SK-N-SH (cell line): ENCODE data around the gene KRTAP9-3. TPM values are rescaled to one million over a fixed set of nuclear protein-coding genes. Genes with fewer than 3 reads are reported as not detected.
"Not testable (repeated sequence)": the region's sequence is repeated elsewhere in the genome, so short reads cannot be mapped to it uniquely, and the experiment has no call there.

Source experiments
- CTCF ChIA-PET: fragments of 300-600, 350-600 bp; formaldehyde crosslinking; extraction: SDS; loops from one replicate; lab custom pipeline; 2021; lab: Yijun Ruan, JAX
- POLR2A ChIA-PET: fragments of 350-600 bp; sonication (Branson Sonifier 250); formaldehyde crosslinking; extraction: SDS; loops from one replicate; lab custom pipeline; 2020; ENCODE audit warnings: antibody characterized with exemption, inconsistent platforms; lab: Yijun Ruan, JAX
- DNase-seq: peaks from one replicate; pipeline ENCODE4 v3.0.0; 2012
- H2AFZ ChIP-seq: fragments of 200-600 bp; sonication (generic); 2 replicates; pipeline ENCODE4 v1.8.1; 2016; ENCODE audit warnings: antibody characterized with exemption, mild to moderate bottlenecking, low read depth
- H3F3A ChIP-seq: fragments of 200-600 bp; sonication (generic); replicated peaks from 2 replicates; pipeline ENCODE3; 2016; ENCODE audit warnings: antibody characterized with exemption, mild to moderate bottlenecking; ENCODE audit not compliant: insufficient read depth
- H3K27ac ChIP-seq, 2 experiments: fragments of 200-500 bp in 1 of 2; fragments of 200-600 bp in 1 of 2; sonication (Bioruptor generic) in 1 of 2; sonication (generic), shearing (Covaris generic) in 1 of 2; 2 replicates each; pipeline versions ENCODE4 v1.5.1 to v1.6.1; 2014 to 2016; ENCODE audit warnings: low read depth in 2 of 2, inconsistent platforms in 1 of 2, low read length in 1 of 2, mild to moderate bottlenecking in 1 of 2, mixed read lengths in 1 of 2
- H3K27me3 ChIP-seq: fragments of 200-600 bp; sonication (generic), shearing (Covaris generic); 2 replicates; pipeline ENCODE4 v1.6.1; 2016; ENCODE audit warnings: mixed run types; ENCODE audit not compliant: insufficient read depth
- H3K36me3 ChIP-seq, 2 experiments: fragments of 200-500 bp in 1 of 2; fragments of 200-600 bp in 1 of 2; sonication (Bioruptor generic) in 1 of 2; sonication (generic) in 1 of 2; replicated peaks in 1 of 2; 2 replicates each; pipeline versions ENCODE3 to v1.5.1; 2014 to 2016; ENCODE audit warnings: low read length in 1 of 2, mild to moderate bottlenecking in 1 of 2; ENCODE audit not compliant: insufficient read depth in 2 of 2, control insufficient read depth in 1 of 2
- H3K4me1 ChIP-seq, 2 experiments: fragments of 200-500 bp in 1 of 2; fragments of 200-600 bp in 1 of 2; sonication (Bioruptor generic) in 1 of 2; sonication (generic), shearing (Covaris generic) in 1 of 2; 2 replicates each; pipeline versions ENCODE4 v1.5.1 to v1.6.1; 2014 to 2016; ENCODE audit warnings: low read depth in 1 of 2, low read length in 1 of 2, mixed run types in 1 of 2; ENCODE audit not compliant: insufficient read depth in 2 of 2, control insufficient read depth in 1 of 2
- H3K4me2 ChIP-seq: fragments of 200-600 bp; sonication (generic), shearing (Covaris generic); 2 replicates; pipeline ENCODE4 v1.6.1; 2017; ENCODE audit warnings: mixed run types
- H3K4me3 ChIP-seq, 2 experiments: fragments of 200-500 bp in 1 of 2; fragments of 200-600 bp in 1 of 2; sonication (Bioruptor generic) in 1 of 2; sonication (generic), shearing (Covaris generic) in 1 of 2; 2 replicates each; pipeline versions ENCODE4 v1.5.1 to v1.8.1; 2014 to 2016; ENCODE audit warnings: low read depth in 2 of 2, inconsistent platforms in 1 of 2, low read length in 1 of 2, mild to moderate bottlenecking in 1 of 2, mixed read lengths in 1 of 2, moderate library complexity in 1 of 2
- H3K79me2 ChIP-seq: fragments of 200-600 bp; sonication (generic); 2 replicates; pipeline ENCODE4 v1.8.1; 2017; ENCODE audit warnings: mild to moderate bottlenecking; ENCODE audit not compliant: insufficient read depth
- H3K9ac ChIP-seq: fragments of 200-600 bp; sonication (generic); 2 replicates; pipeline ENCODE4 v1.6.1; 2017; ENCODE audit warnings: mixed run types
- H3K9me2 ChIP-seq: fragments of 200-600 bp; sonication (generic); 2 replicates; pipeline ENCODE4 v1.6.1; 2017; ENCODE audit warnings: mixed run types
- H3K9me3 ChIP-seq: fragments of 200-600 bp; sonication (generic); 2 replicates; pipeline ENCODE4 v1.6.1; 2017; ENCODE audit warnings: mixed run types, mild to moderate bottlenecking, moderate library complexity
- H4K20me1 ChIP-seq: fragments of 200-600 bp; sonication (generic); 2 replicates; pipeline ENCODE4 v1.6.1; 2017; ENCODE audit warnings: mild to moderate bottlenecking, mixed run types; ENCODE audit not compliant: insufficient read depth
- EP300 ChIP-seq, 2 experiments: IDR thresholded peaks; 2 replicates each; pipeline versions ENCODE4 v1.4.0 to v1.6.1; 2012; ENCODE audit warnings: borderline replicate concordance in 1 of 2, low read depth in 1 of 2, low read length in 1 of 2
- FOXJ3 ChIP-seq: sonication (generic); formaldehyde crosslinking; IDR thresholded peaks from 2 replicates; pipeline ENCODE4 v1.5.1; 2020; ENCODE audit warnings: mild to moderate bottlenecking, missing genetic modification reagents
- IRF3 ChIP-seq: fragments of 150-350 bp; IDR thresholded peaks from 2 replicates; pipeline ENCODE4 v1.6.1; 2016; ENCODE audit warnings: mild to moderate bottlenecking, low read depth, low read length
- MEF2A ChIP-seq: IDR thresholded peaks from 2 replicates; pipeline ENCODE4 v1.4.0; 2012; ENCODE audit warnings: low read depth, borderline replicate concordance
- MXI1 ChIP-seq: IDR thresholded peaks from 2 replicates; pipeline ENCODE4 v1.6.1; 2012; ENCODE audit warnings: mild to moderate bottlenecking, low read depth, low read length, improper control_type of control experiment
- NFIC ChIP-seq: IDR thresholded peaks from 2 replicates; pipeline ENCODE4 v1.4.0; 2012; ENCODE audit warnings: borderline replicate concordance
- POLR2AphosphoS5 ChIP-seq: IDR thresholded peaks from 2 replicates; pipeline ENCODE4 v1.6.1; 2012; ENCODE audit warnings: low read depth, low read length
- RAD21 ChIP-seq: IDR thresholded peaks from 2 replicates; pipeline ENCODE4 v1.6.1; 2012; ENCODE audit warnings: mild to moderate bottlenecking, low read length
- RXRA ChIP-seq: IDR thresholded peaks from 2 replicates; pipeline ENCODE4 v1.4.0; 2012; ENCODE audit warnings: low read depth, mild to moderate bottlenecking, borderline replicate concordance
- SMC3 ChIP-seq: IDR thresholded peaks from 2 replicates; pipeline ENCODE4 v1.6.1; 2012; ENCODE audit warnings: low read depth, low read length, improper control_type of control experiment
- TCF12 ChIP-seq: IDR thresholded peaks from 2 replicates; pipeline ENCODE4 v1.4.0; 2012
- USF1 ChIP-seq: IDR thresholded peaks from 2 replicates; pipeline ENCODE4 v1.4.0; 2012; ENCODE audit warnings: low read depth, borderline replicate concordance
- WGBS: methylation state at CpG from one replicate; pipeline ENCODE4 v1.1.6; 2017; ENCODE audit warnings: low lambda C conversion rate; 5-methylcytosine and 5-hydroxymethylcytosine counted together
- polyA plus RNA-seq, 3 experiments: library from polyadenylated mRNA; depleted of rRNA; stranded (reverse); fragments of >200 nt; gene quantifications; 2 replicates each; pipeline ENCODE4 v1.2.3, GENCODE V29; 2012

Gene KRTAP9-3
- polyA plus RNA-seq, 1 of the 3 experiments (the other 2 are of a cell fraction), result not detected

- H3K36me3 ChIP-seq, H3F3A ChIP-seq, H3K27ac ChIP-seq, H3K4me1 ChIP-seq, H3K9ac ChIP-seq, H3K4me3 ChIP-seq, H3K4me2 ChIP-seq, H4K20me1 ChIP-seq, POLR2A ChIA-PET, CTCF ChIA-PET, H2AFZ ChIP-seq, DNase-seq, H3K79me2 ChIP-seq, H3K9me2 ChIP-seq, H3K9me3 ChIP-seq: not testable (repeated sequence)
- H3K27me3 ChIP-seq, result peaks cover 12% of the 10 kb centered on the region; the same call in 1 of the 2 replicates
- 6% methylated on average over 2 of the region's 3 CpGs for WGBS
These were observed 5.7 kb downstream of the KRTAP9-3 start, which contains the start of gene KRTAP9-8 for GRCh38 chr17:41237949-41238437. Gene KRTAP9-8, plus strand, starts transcription at chr17:41237999. Its CDS starts 53 bp downstream, at chr17:41238052.

GRCh38 chr17:41246995-41247787, 14.9 kb downstream of the KRTAP9-3 start:
- POLR2A ChIA-PET, H3K9me3 ChIP-seq, CTCF ChIA-PET: not testable (repeated sequence)

GRCh38 chr17:41249637-41250240, 17.5 kb downstream of the KRTAP9-3 start, which contains the start of gene KRTAP9-4:
Gene KRTAP9-4, plus strand, starts transcription at chr17:41249687. Its CDS starts 34 bp downstream, at chr17:41249721.
- WGBS, result no CpG with 5 or more reads among the region's 2 CpGs
- H3K36me3 ChIP-seq, H3K79me2 ChIP-seq, H3K9me2 ChIP-seq, H4K20me1 ChIP-seq, DNase-seq, H3F3A ChIP-seq, H3K4me1 ChIP-seq, H3K4me2 ChIP-seq, H2AFZ ChIP-seq, POLR2A ChIA-PET, H3K9ac ChIP-seq, H3K27ac ChIP-seq, H3K4me3 ChIP-seq, H3K9me3 ChIP-seq, CTCF ChIA-PET: not testable (repeated sequence)
- peaks cover 30% of the 10 kb centered on the region for H3K27me3 ChIP-seq

More at GRCh38 chr17:41246995-41247787, 14.9 kb downstream of the KRTAP9-3 start:
- peaks cover 14% of the 10 kb centered on the region for H3K27me3 ChIP-seq
- H3K9me2 ChIP-seq, DNase-seq, H3K4me2 ChIP-seq, H3K79me2 ChIP-seq, H3F3A ChIP-seq, H3K4me3 ChIP-seq, H4K20me1 ChIP-seq, H3K4me1 ChIP-seq, H3K9ac ChIP-seq, H3K27ac ChIP-seq, H2AFZ ChIP-seq, H3K36me3 ChIP-seq: not testable (repeated sequence)
- 7% methylated on average over 2 of the region's 2 CpGs for WGBS

GRCh38 chr17:41251261-41251660, 19.0 kb downstream of the KRTAP9-3 start:
- Histone ChIP-seq H3K4me3 (no peak overlapping the region), H3K9me3 (no peaks in the 10 kb centered on the region), H3K4me2 (no peak overlapping the region), H3K4me1 (no peaks in the 10 kb centered on the region), H3K9ac (no peak overlapping the region), H3K9me2 (no peaks in the 10 kb centered on the region), H3K36me3 (no peaks in the 10 kb centered on the region), H4K20me1 (no peaks in the 10 kb centered on the region), H2AFZ (no peak overlapping the region), H3K27me3 (peaks cover 36% of the 10 kb centered on the region), H3K79me2 (no peaks in the 10 kb centered on the region), H3K27ac (no peak overlapping the region), H3F3A (peaks cover 2% of the 10 kb centered on the region)
- ChIA-PET POLR2A (no interaction called here), CTCF (no interaction called here)
- DNase-seq, result no peak
- WGBS, result 18% methylated on average over 1 of the region's 1 CpG
- TF ChIP-seq USF1 (no peak), POLR2AphosphoS5 (no peak), SMC3 (no peak), TCF12 (no peak), MEF2A (no peak), RXRA (no peak), FOXJ3 (no peak), IRF3 (no peak), RAD21 (no peak), NFIC (no peak), MXI1 (no peak), EP300 (IDR thresholded peaks at IDR 0.05; ENCODE audit: borderline replicate concordance in 1 of 2, low read depth in 1 of 2, low read length in 1 of 2) (no peak)
